HG02870 (cell line): ENCODE measurements around the gene MYBL2.
A peak's percentile ranks its signal among the peaks of the same experiment; 100 is the strongest.

Source experiments
- ATAC-seq: cut with Tn5 transposase; IDR thresholded peaks from one replicate; pipeline ENCODE4 v1.9.1; 2021; ENCODE audit warnings: mild to moderate bottlenecking, moderate library complexity; ENCODE audit not compliant: unreplicated experiment

The MYBL2 gene

DNA sequence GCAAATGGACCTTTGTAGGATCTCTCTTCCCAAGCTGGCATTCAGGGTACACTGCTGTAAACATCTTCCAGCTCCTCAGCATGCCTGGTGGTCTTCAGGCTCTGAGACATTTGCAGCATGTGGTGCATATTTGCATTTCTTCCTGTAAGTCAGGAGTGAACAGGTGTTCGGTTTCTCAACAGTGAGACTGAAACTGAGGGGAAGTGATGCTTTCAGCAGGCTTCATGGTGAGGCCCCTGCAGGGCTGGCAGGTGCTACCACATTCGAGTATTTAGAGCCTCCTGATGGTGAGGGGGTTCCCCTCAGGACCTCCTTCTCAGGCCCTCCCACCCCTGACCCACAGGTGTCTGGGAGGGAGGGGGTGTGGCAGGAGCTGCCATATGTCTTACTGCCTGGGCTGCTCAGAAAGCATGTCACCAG, 15.1 kb downstream of the MYBL2 start:
- peak; percentile 90 for ATAC-seq

DNA sequence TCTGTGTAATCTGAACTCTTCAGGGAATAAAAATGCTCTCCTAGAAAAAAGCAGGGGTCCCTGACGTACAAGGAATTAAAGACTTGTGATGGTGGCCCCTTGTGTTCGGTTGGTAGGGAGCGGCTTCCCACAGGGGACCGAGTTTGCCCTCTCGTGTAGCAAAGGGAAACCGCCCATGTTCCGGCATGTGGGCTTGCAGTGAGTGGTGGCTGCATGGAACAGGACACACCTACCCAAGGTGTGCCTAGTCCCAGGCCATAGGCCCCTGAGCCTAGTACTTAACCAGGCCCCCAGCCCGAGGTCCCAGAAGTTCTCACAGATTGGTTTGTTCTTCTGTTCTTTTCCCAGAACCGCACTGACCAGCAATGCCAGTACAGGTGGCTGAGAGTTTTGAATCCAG, 15.5 kb downstream of the MYBL2 start:
- peak; percentile 30 for ATAC-seq

DNA sequence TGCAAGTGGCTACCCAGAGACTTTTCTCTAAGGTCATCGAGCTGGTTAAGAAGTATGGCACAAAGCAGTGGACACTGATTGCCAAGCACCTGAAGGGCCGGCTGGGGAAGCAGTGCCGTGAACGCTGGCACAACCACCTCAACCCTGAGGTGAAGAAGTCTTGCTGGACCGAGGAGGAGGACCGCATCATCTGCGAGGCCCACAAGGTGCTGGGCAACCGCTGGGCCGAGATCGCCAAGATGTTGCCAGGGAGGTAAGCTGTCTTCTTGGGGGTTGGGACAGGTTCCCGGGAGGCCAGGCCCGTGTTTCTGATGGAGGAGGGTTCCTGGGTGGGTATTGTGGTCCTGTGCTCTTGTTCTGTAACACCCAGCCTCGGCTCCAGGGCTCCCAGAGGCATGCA, 19.9 kb downstream of the MYBL2 start:
- ATAC-seq, result no peak

DNA sequence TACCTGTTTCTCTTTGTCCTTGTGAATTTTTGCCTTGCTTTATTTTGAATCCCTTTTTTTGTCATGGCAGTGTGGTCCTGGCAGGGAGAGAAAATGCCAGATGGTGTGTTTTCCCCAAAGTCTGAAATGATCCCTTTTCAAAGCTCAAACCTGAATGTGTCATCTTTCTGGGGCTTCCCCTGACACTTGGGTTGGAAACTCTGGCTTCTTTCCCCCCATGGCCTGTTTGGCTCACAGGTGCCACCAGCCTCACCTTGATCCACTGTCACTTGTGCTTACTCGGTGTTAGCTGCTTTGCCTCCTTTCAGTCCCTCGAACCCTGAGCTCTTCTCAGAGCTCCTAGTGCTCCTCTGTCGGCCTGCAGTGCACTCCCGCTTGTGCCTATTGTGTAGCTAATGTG, 22.3 kb downstream of the MYBL2 start:
- ATAC-seq, result no peak

DNA sequence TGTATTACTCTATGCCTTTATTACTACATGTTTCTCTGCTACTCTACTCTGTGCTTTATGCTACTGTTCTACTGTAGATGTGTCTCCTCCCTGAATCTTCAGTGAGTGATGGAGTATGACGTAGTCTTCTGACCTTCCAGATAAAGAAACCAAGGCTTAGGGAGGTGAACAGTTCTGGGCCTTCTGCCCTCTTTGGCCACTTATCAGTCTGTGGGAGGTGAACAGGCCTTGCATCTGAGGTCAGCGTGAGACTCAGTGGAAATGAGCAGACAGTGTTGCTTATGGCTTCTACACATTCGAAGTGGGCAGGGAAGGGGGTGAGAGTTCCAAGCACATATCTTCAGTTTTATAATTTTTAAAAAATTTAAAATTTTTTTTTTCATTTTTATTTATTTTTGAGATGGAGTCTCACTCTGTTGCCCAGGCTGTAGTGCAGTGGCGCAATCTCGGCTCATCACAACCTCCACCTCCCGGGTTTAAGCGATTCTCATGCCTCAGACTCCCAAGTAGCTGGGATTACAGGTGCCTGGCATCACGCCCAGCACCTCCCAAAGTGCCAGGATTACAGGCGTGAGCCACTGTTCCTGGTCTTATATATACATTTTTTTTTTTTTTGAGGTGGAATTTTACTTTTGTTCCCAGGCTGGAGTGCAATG, 24.2 kb downstream of the MYBL2 start:
- ATAC-seq, result no peak

DNA sequence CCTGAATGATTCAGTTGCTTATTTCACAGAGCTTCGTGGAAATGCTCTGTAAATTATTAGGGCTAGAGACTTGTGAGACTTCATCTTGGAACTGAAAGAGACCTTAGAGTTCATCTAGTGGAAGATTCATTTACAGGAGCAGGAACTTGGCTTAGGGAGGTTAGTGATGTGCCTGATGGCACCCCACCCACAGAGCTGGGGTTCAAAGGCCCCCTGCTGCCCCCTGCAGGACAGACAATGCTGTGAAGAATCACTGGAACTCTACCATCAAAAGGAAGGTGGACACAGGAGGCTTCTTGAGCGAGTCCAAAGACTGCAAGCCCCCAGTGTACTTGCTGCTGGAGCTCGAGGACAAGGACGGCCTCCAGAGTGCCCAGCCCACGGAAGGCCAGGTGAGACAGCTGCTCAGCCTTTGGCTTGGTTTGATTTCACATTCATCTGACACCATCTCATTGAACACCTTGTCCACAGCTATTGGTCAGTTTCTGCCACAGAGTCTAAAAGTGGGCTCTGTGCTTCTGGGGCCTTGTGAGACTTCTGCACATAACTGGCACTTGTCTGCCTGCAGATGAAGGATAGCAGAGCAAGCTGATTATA, 25.1 kb downstream of the MYBL2 start:
- no peak for ATAC-seq

DNA sequence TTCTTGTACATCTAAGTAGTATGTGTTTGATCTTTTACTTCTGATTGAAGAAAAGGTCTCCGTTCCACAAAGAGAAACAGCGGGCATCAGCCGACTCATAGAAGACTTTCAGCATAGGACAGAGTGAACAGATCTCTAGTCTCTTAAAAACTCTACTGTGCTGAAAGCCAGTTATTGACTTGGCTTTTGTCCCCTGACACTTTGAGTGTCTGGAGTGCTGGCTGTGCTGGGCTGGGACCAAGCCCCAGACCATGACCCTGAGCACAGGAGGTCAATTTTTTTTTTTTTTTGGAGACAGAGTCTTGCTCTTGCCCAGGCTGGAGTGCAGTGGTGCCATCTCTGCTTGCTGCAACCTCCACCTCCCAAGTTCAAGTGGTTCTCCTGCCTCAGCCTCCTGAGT, 27.8 kb downstream of the MYBL2 start:
- no peak for ATAC-seq

DNA sequence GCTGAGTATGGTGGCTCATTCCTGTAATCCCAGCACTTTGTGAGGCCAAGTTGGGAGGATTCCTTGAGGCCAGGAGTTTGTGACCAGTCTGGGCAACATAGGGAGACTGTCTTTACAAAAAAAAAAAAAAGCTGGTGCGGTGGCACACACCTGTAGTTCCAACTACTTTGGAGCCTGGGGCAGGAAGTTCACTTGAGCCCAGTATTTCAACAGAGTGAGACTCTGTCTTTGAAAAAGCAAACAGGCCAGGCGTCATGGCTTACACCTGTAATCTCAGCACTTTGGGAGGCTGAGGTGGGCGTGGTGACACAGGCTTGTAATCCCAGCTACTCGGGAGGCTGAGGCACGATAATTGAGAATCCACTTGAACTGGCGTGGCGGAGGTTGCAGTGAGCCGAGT, 28.7 kb downstream of the MYBL2 start:
- no peak for ATAC-seq

DNA sequence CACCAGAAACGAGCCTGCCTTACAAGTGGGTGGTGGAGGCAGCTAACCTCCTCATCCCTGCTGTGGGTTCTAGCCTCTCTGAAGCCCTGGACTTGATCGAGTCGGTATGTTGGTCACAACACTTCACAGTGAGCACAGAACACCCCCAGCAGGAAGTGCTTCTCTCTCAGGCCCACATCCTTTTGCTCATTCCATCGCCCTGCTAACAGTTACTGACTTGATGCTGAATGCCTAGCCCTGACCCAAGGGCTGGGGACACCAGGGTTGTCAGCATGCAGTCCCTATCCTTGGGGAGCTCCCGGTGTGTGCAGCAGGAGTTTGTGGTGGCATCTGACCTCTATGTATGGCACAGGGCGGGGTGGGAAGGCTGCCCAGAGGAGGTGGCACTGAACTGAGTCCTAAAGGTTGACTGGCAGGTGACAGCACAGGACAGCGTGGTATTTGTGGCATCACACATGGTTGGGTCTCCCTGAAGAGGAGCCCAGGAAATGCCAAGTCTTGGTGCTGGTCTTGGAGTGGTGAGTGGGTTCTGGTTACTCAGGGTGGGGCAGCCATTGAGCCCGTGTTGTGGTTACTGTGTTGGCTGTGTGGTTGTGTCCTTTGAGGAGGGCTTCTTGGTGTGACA, 33.1 kb downstream of the MYBL2 start:
- no peak for ATAC-seq

DNA sequence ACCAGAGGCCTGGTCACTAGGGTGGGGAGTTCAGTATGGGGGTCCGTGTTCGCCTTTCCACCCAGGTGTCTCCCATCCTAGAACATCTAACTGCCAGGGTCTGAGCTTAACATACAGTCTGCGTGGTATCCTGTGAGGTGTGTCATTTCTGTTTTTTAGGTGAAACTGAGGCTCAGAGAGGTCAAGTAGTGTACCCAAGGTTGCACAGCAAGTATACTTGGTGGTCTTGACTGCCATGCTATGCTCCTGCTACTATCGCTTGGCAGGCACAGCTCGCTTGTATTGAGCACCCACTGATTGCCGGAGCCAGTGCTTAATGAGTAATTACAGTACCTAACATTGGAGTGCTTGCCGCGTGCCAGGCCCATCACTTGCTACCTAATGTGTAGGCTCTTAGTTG, 33.7 kb downstream of the MYBL2 start:
- no peak for ATAC-seq

DNA sequence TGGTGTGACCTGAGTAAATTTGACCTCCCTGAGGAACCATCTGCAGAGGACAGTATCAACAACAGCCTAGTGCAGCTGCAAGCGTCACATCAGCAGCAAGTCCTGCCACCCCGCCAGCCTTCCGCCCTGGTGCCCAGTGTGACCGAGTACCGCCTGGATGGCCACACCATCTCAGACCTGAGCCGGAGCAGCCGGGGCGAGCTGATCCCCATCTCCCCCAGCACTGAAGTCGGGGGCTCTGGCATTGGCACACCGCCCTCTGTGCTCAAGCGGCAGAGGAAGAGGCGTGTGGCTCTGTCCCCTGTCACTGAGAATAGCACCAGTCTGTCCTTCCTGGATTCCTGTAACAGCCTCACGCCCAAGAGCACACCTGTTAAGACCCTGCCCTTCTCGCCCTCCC, 35.6 kb downstream of the MYBL2 start:
- no peak for ATAC-seq

DNA sequence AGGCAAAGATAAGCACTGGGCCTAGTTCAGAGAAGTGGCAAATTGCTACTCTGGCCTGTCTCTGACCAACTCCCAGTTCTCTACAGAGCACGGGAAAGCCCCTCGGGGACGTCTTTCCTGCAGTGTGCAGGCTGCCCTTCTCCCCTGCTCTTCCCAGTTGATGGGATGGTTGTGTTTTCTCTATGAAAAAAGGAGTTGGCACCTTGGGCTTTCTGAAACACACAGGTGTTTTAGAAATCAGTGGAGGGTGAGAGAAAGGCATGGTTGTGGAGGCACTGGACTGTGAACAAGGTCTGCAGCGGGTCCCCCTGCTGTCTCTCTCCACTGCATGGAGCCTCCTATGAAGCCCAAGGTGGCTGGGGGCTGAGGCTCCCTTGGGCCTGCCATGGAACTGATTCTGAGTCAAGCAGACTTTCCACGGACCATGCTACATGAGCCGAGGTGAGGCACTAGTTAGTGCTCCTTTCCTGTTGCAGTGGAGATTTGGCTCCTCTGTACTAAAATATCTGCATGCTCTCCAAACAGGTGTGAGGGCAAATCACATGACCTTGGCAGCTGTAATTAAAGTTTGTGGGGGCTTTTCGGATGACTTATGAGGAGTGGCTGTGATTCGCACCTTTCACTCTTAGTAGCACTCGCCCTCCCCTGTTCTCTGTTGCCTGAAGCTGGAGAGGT, 43.6 kb downstream of the MYBL2 start:
- peak; percentile 55 for ATAC-seq

DNA sequence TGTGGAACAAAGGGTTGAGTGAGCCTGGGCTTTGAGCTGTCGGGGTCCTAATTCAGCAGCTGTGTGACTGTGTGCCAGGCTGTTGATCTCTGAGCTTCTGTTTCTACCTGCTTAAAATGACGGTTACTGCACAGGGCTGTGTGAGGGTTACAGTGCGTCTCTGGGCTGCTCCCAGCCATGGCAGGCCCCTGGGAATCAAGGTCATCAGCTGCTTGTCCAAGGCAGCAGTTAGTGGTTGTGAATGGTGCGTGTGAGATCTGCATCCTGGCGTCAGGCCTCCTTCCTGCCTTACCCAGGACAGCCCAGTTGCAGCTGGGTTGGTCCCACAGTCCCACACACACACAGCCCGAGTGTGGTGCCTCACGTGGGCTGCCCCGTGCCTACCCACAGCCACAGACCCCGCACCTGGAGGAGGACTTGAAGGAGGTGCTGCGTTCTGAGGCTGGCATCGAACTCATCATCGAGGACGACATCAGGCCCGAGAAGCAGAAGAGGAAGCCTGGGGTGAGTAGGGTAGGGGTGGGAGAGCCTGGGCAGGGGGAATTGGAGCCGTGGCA, 44.3 kb downstream of the MYBL2 start:
- ATAC-seq, result no peak

DNA sequence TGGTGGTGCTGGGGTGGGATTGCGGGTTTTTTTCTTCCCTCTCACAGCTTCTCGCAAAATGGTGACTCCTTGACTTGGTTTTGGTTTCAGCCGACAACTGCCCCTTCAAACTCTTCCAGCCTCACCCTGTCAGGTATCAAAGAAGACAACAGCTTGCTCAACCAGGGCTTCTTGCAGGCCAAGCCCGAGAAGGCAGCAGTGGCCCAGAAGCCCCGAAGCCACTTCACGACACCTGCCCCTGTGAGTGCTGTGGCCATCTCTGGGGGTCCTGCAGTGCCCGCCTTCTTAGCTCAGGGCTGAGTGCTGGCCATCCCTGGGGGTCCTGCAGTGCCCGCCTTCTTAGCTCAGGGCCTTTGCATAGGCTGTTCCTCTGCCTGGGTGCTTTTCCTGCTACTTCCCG, 48.1 kb downstream of the MYBL2 start:
- no peak for ATAC-seq

DNA sequence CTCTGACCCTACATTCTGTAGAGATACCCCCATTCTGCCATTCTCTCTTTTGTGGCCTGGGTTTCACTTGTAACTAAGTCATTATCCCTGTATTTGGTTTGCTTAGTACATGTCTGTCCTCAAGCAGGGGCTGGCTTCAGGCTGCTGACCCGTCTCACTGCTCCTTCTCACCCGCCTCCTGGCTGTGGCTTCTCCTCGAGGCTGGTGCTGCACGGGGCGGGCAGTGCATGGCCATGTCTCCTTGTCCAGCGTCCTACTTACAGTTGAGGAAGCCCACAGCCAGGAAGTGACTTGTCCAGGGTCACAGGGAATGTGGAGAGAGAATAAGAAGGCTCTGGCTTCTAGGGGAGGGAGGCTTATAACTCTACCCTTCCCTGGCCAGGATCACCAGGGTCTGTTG, 48.6 kb downstream of the MYBL2 start:
- no peak for ATAC-seq

DNA sequence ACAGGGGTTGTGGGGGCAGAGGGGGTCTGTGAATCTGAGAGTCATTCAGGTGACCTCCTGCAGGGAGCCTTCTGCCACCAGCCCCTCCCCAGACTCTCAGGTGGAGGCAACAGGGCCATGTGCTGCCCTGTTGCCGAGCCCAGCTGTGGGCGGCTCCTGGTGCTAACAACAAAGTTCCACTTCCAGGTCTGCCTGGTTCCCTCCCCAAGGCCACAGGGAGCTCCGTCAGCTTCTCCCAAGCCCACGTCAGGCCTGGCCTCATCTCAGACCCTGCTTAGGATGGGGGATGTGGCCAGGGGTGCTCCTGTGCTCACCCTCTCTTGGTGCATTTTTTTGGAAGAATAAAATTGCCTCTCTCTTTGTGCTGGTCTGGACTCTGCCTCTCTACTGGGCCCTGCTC, 49.2 kb downstream of the MYBL2 start:
- ATAC-seq, result no peak

DNA sequence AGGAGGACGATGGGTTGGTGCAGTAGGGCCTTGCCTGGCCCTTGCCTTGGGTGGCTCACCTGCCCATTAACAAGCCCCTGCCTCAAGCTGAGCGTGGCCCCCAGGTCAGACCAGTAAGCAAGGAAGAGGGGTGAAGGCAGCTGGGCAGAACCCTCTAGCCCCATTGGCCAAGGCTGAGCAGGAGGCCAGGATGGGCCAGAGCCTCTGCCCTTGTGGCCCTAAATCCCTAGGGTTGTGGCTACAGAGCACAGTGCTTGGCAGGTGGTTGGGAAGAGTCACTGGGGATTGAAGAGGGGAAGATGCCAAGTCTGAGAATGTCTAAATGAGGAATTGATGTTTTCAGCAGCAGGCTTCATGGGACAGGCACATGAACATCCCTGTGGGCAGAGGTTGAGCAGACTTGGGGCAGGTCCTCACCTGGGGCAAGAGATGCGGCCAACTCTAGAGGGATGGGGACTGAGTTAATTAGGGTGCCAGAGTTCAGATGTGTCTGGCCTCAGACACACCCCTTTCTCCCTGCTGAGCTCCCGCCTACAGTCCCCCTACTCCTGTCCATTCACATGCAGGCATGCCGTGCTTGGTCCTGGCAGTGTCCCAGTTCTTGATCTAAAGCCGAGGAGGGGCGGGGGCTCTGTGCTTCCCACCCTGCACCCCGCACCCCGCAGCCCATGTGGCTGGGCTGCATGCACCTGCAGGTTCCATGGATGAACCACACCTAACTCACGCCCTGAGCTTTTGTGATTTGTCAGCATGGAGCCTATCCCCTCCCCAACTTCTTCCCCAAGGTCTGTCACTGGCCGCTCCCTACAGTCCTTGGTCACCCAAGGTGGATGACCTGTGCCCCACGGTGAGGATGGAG, 50.1 kb downstream of the MYBL2 start:
- ATAC-seq, result no peak

DNA sequence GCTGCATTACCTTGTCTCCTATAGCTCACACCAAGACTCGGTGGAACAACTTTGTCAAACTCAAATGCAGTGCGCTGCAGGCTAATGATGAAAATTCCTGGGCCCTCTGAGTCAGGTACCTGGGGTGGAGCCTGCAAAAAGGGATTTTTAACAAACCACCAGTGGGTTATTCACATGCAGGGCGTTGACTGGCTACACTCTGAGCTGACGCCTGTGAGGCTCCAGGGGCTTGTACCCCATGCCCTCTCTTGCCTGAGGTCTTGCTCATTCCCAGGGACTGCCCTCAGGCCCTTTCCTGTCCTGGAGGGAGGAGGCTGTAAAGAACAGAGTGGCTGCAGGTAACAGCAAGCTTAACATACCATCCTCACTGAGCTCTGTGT, 50.7 kb downstream of the MYBL2 start:
- no peak for ATAC-seq

DNA sequence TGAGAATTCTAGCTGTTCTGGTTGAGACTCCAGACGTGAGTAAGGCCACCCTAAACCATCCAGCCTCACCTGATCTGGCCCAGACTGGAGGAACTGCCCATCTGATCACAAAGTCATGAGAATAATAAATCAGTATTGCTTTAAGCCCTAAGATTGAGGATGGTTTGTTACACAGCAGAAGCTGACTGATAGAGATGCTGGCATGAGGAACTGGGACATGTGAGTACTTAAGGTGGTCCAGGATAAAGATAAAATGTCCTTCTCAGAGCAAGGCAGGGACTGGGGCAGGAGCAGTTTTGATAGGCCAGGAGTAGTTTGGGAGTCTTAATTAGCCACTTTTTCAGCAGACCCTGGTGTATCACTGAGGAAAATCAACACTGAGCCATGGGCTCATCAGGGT, 53.1 kb downstream of the MYBL2 start:
- ATAC-seq, result no peak

DNA sequence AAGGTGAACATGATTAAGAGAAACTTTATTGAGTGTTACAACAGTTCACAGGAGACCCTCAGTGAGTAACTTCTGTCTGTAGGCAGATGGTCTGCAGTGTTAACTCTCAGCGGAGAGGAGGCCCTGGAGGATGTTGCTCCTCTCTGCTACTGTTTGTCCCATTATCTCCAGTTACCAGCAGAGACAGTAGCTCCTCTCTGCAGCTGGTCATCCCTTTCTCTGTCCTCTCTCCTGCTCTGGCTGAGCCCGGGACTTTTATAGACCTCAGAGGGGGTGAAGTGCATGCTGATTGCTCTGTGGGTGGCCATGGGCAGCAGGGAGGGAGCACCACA, 54.1 kb downstream of the MYBL2 start:
- ATAC-seq, result no peak
